GM23248 (cell line): ENCODE results near the gene HBZ.

Experiments used
- EZH2 ChIP-seq: fragments of 200-600 bp; sonication (generic); IDR thresholded peaks from 2 replicates; pipeline ENCODE4 v1.6.1; 2018; ENCODE audit warnings: antibody characterized with exemption, mild to moderate bottlenecking; ENCODE audit not compliant: insufficient read depth, poor library complexity, severe bottlenecking
- EZH2phosphoT487 ChIP-seq: fragments of 200-600 bp; sonication (generic); IDR thresholded peaks from 2 replicates; pipeline ENCODE4 v1.6.1; 2018; ENCODE audit warnings: antibody characterized with exemption, moderate library complexity, mild to moderate bottlenecking, low read depth; ENCODE audit not compliant: insufficient read depth

- TF ChIP-seq EZH2phosphoT487, result no peak
- no peak for TF ChIP-seq EZH2
Observed at GRCh38 chr16:191831-192230, 39.4 kb downstream of the HBZ start.
